ENCODE data around the gene METTL27.
A peak's percentile ranks its signal among the peaks of the same experiment; 100 is the strongest.

Gene METTL27

DNA sequence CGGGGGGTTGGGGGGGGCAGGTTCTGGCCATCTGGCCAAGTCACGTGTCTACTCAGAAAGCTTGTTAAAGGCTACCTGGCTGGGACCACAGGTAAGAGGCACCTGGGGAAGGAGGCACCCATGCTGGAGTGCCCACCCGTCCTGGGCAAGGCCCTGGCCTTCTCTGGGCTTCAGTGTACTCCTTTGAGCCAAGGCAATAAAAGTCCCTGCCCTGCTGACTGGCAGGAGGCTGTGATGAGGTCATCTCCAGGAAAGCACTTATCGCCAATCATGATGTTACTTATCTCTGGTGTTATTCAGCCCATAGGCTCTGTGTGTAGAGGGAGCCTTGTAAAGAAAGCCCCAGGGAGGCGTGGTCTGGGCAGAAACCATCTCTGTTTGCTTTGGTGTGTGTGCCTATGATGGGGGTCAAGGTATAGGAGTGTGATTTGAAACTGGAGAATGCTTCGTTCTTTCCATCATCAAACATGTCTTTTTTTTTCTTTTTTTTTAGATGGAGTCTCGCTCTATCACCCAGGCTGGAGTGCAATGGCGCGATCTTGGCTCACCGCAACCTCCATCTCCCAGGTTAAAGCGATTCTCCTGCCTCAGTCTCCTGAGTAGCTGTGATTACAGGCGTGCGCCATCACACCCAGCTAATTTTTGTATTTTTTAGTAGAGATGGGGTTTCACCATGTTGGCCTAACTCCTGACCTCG is 14.1 kb downstream of the METTL27 start:
- no peaks in the 10 kb centered on the region; the same call in 1 of the 2 replicates for H3F3A ChIP-seq (ENCODE audit: low read depth)
- H3K4me2 ChIP-seq (ENCODE audit: low read depth, low read length, poor library complexity, severe bottlenecking) = peak overlapping the region; percentile 31
- no peaks in the 10 kb centered on the region for H3K9me3 ChIP-seq (ENCODE audit: insufficient read depth, low read depth, low read length)
- H2AFZ ChIP-seq (ENCODE audit: low read length) = no peak overlapping the region
- H3K4me3 ChIP-seq (ENCODE audit: low read length, poor library complexity, severe bottlenecking) = peak overlapping the region; percentile 14
- peaks cover 26% of the 10 kb centered on the region for H3K4me1 ChIP-seq (ENCODE audit: insufficient read depth, low read length, poor library complexity, severe bottlenecking)
- H4K20me1 ChIP-seq (ENCODE audit: insufficient read depth, low read length, poor library complexity, severe bottlenecking) = no peaks in the 10 kb centered on the region
- no peaks in the 10 kb centered on the region for H3K79me2 ChIP-seq (ENCODE audit: insufficient read depth, low read length)
- no peak for TF ChIP-seq EZH2phosphoT487 (IDR thresholded peaks at IDR 0.05; ENCODE audit: borderline replicate concordance)
- TF ChIP-seq, protein P1, sequence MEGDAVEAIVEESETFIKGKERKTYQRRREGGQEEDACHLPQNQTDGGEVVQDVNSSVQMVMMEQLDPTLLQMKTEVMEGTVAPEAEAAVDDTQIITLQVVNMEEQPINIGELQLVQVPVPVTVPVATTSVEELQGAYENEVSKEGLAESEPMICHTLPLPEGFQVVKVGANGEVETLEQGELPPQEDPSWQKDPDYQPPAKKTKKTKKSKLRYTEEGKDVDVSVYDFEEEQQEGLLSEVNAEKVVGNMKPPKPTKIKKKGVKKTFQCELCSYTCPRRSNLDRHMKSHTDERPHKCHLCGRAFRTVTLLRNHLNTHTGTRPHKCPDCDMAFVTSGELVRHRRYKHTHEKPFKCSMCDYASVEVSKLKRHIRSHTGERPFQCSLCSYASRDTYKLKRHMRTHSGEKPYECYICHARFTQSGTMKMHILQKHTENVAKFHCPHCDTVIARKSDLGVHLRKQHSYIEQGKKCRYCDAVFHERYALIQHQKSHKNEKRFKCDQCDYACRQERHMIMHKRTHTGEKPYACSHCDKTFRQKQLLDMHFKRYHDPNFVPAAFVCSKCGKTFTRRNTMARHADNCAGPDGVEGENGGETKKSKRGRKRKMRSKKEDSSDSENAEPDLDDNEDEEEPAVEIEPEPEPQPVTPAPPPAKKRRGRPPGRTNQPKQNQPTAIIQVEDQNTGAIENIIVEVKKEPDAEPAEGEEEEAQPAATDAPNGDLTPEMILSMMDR (conservative IDR thresholded peaks at IDR 0.05; ENCODE audit: low read length) = no peak
- H3K9me2 ChIP-seq (replicated peaks; ENCODE audit: low read depth, low read length) = no peaks in the 10 kb centered on the region
- no peaks in the 10 kb centered on the region for H3K27me3 ChIP-seq (ENCODE audit: insufficient read depth, low read length, poor library complexity, severe bottlenecking)
- no peaks in the 10 kb centered on the region for H3K36me3 ChIP-seq (ENCODE audit: insufficient read depth, low read length)
- no peak overlapping the region for H3K9ac ChIP-seq (ENCODE audit: low read depth, low read length, poor library complexity, severe bottlenecking)

DNA sequence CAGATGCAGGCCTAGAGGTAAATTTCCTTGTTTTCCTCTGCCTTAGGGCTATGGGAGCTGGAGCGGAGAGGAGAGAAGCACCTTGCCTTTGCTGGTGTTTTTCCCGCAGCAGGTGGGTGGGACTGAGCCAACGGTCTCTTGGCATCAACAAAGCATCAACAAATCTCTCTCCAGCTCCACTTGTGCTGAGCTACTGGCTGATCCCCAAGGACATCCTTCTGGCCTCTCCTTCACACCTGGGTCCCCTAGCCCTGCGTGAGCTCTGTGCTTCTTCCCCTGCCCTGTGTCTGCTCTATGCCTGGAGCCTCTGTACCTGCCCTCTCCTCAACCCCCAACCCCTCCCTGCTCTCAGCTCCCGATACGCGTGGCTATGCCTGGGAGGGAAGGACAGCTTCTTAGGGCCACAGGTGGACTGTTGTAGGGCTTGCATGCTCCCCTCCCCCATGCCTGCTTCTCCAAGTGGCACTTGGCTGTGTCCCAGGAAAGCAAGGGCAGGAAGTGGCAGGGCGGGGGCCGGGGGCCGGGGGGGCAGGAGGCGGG is 14.7 kb downstream of the METTL27 start:
- Histone ChIP-seq H3K9me2 (replicated peaks; ENCODE audit: low read depth, low read length) (no peaks in the 10 kb centered on the region), H3F3A (ENCODE audit: low read depth) (no peaks in the 10 kb centered on the region; the same call in 1 of the 2 replicates), H3K9ac (ENCODE audit: low read depth, low read length, poor library complexity, severe bottlenecking) (no peak overlapping the region), H3K4me3 (ENCODE audit: low read length, poor library complexity, severe bottlenecking) (no peak overlapping the region), H4K20me1 (ENCODE audit: insufficient read depth, low read length, poor library complexity, severe bottlenecking) (no peaks in the 10 kb centered on the region), H3K4me2 (ENCODE audit: low read depth, low read length, poor library complexity, severe bottlenecking) (peak overlapping the region; percentile 22), H3K9me3 (ENCODE audit: insufficient read depth, low read depth, low read length) (no peaks in the 10 kb centered on the region), H3K27me3 (ENCODE audit: insufficient read depth, low read length, poor library complexity, severe bottlenecking) (no peaks in the 10 kb centered on the region), H3K4me1 (ENCODE audit: insufficient read depth, low read length, poor library complexity, severe bottlenecking) (peaks cover 26% of the 10 kb centered on the region), H3K36me3 (ENCODE audit: insufficient read depth, low read length) (no peaks in the 10 kb centered on the region), H2AFZ (ENCODE audit: low read length) (no peak overlapping the region), H3K79me2 (ENCODE audit: insufficient read depth, low read length) (no peaks in the 10 kb centered on the region)
- TF ChIP-seq EZH2phosphoT487 (IDR thresholded peaks at IDR 0.05; ENCODE audit: borderline replicate concordance) = no peak
- TF ChIP-seq, protein P1 (conservative IDR thresholded peaks at IDR 0.05; ENCODE audit: low read length) = no peak

- no peaks in the 10 kb centered on the region for H3K9me3 ChIP-seq (ENCODE audit: insufficient read depth, low read depth, low read length)
- peaks cover 26% of the 10 kb centered on the region for H3K4me1 ChIP-seq (ENCODE audit: insufficient read depth, low read length, poor library complexity, severe bottlenecking)
- no peaks in the 10 kb centered on the region; the same call in 1 of the 2 replicates for H3F3A ChIP-seq (ENCODE audit: low read depth)
- H3K4me3 ChIP-seq (ENCODE audit: low read length, poor library complexity, severe bottlenecking) = no peak overlapping the region
- H3K4me2 ChIP-seq (ENCODE audit: low read depth, low read length, poor library complexity, severe bottlenecking) = no peak overlapping the region
- H3K79me2 ChIP-seq (ENCODE audit: insufficient read depth, low read length) = no peaks in the 10 kb centered on the region
- no peak overlapping the region for H3K9ac ChIP-seq (ENCODE audit: low read depth, low read length, poor library complexity, severe bottlenecking)
- no peaks in the 10 kb centered on the region for H3K36me3 ChIP-seq (ENCODE audit: insufficient read depth, low read length)
- no peaks in the 10 kb centered on the region for H3K27me3 ChIP-seq (ENCODE audit: insufficient read depth, low read length, poor library complexity, severe bottlenecking)
- H3K9me2 ChIP-seq (replicated peaks; ENCODE audit: low read depth, low read length) = no peaks in the 10 kb centered on the region
- no peak for TF ChIP-seq EZH2phosphoT487 (IDR thresholded peaks at IDR 0.05; ENCODE audit: borderline replicate concordance)
- TF ChIP-seq, protein P1 (conservative IDR thresholded peaks at IDR 0.05; ENCODE audit: low read length) = no peak
- no peaks in the 10 kb centered on the region for H4K20me1 ChIP-seq (ENCODE audit: insufficient read depth, low read length, poor library complexity, severe bottlenecking)
- H2AFZ ChIP-seq (ENCODE audit: low read length) = no peak overlapping the region
Observed at GRCh38 chr7:73824986-73825385, 17.3 kb downstream of the METTL27 start.

Measured in Loucy (cell line).